ENCODE results near the gene OPN1MW3. TPM values are rescaled to one million over a fixed set of nuclear protein-coding genes. Genes with fewer than 3 reads are reported as not detected.
"Not testable (repeated sequence)": the region's sequence is repeated elsewhere in the genome, so short reads cannot be mapped to it uniquely, and the experiment has no call there.

OPN1MW3 gene
- total RNA-seq (2014; rRNA removed; shearing (Covaris generic)) (not detected in 2 replicates), total RNA-seq (2022) (not detected in 2 replicates), Bru-seq, nascent RNA (not detected), BruChase-seq, experiment 1, labeled RNA remaining after a 6-hour chase (not detected), BruChase-seq, experiment 2, labeled RNA remaining after a 2-hour chase (not detected)
- long read RNA-seq = 0 reads

GRCh38 chrX:154257282-154257681 lies at the start of gene OPN1MW3:
Gene OPN1MW3, plus strand, starts transcription at chrX:154257582. Its CDS starts 38 bp downstream, at chrX:154257620.
- H3K9me2 ChIP-seq (ENCODE audit: insufficient read depth, low read length); intact Hi-C loops (cut with micrococcal nuclease; ENCODE audit: unreplicated experiment); H4K20me1 ChIP-seq (ENCODE audit: insufficient read depth, low read length); POLR2A ChIA-PET; H3K9me3 ChIP-seq (ENCODE audit: low read length); H2AFZ ChIP-seq (ENCODE audit: low read length); DNase-seq (ENCODE audit: low spot score); CTCF ChIA-PET (ENCODE audit: unreplicated experiment); H3K4me2 ChIP-seq (ENCODE audit: low read length); H3K4me1 ChIP-seq (ENCODE audit: insufficient read depth, low read length, poor library complexity, severe bottlenecking); H3K79me2 ChIP-seq (ENCODE audit: insufficient read depth, low read depth, low read length); H3K4me3 ChIP-seq (ENCODE audit: low read depth, low read length, poor library complexity, severe bottlenecking); H3K36me3 ChIP-seq (ENCODE audit: insufficient read depth, low read length); H3K27ac ChIP-seq (ENCODE audit: low read depth, low read length, poor library complexity, severe bottlenecking); BruUV-seq (replicated peaks): not testable (repeated sequence)

GRCh38 chrX:154209670-154210418 lies 47.5 kb upstream of the OPN1MW3 start:
- H3K9me2 ChIP-seq (ENCODE audit: insufficient read depth, low read length); CTCF ChIA-PET (ENCODE audit: unreplicated experiment); H3K9me3 ChIP-seq (ENCODE audit: low read length); H3K36me3 ChIP-seq (ENCODE audit: insufficient read depth, low read length); POLR2A ChIA-PET; H2AFZ ChIP-seq (ENCODE audit: low read length); H3K27ac ChIP-seq (ENCODE audit: low read depth, low read length, poor library complexity, severe bottlenecking); DNase-seq (ENCODE audit: low spot score); H3K4me3 ChIP-seq (ENCODE audit: low read depth, low read length, poor library complexity, severe bottlenecking); H4K20me1 ChIP-seq (ENCODE audit: insufficient read depth, low read length); intact Hi-C loops (cut with micrococcal nuclease; ENCODE audit: unreplicated experiment); H3K4me1 ChIP-seq (ENCODE audit: insufficient read depth, low read length, poor library complexity, severe bottlenecking); BruUV-seq (replicated peaks); H3K4me2 ChIP-seq (ENCODE audit: low read length); H3K79me2 ChIP-seq (ENCODE audit: insufficient read depth, low read depth, low read length): not testable (repeated sequence)

GRCh38 chrX:154211057-154211456 lies 46.3 kb upstream of the OPN1MW3 start:
- H3K27ac ChIP-seq (ENCODE audit: low read depth, low read length, poor library complexity, severe bottlenecking); H3K79me2 ChIP-seq (ENCODE audit: insufficient read depth, low read depth, low read length); H3K36me3 ChIP-seq (ENCODE audit: insufficient read depth, low read length); POLR2A ChIA-PET; H3K9me2 ChIP-seq (ENCODE audit: insufficient read depth, low read length); BruUV-seq (replicated peaks); intact Hi-C loops (cut with micrococcal nuclease; ENCODE audit: unreplicated experiment); DNase-seq (ENCODE audit: low spot score); CTCF ChIA-PET (ENCODE audit: unreplicated experiment); H2AFZ ChIP-seq (ENCODE audit: low read length); H3K4me3 ChIP-seq (ENCODE audit: low read depth, low read length, poor library complexity, severe bottlenecking); H3K4me2 ChIP-seq (ENCODE audit: low read length); H4K20me1 ChIP-seq (ENCODE audit: insufficient read depth, low read length); H3K4me1 ChIP-seq (ENCODE audit: insufficient read depth, low read length, poor library complexity, severe bottlenecking); H3K9me3 ChIP-seq (ENCODE audit: low read length): not testable (repeated sequence)

GRCh38 chrX:154211499-154211898 lies 45.9 kb upstream of the OPN1MW3 start:
- H3K79me2 ChIP-seq (ENCODE audit: insufficient read depth, low read depth, low read length); BruUV-seq (replicated peaks); CTCF ChIA-PET (ENCODE audit: unreplicated experiment): not testable (repeated sequence)

GRCh38 chrX:154219456-154219855 lies 37.9 kb upstream of the OPN1MW3 start, which contains the start of gene OPN1MW2:
Gene OPN1MW2, plus strand, starts transcription at chrX:154219756. Its CDS starts 60 bp downstream, at chrX:154219816.
- CTCF ChIA-PET (ENCODE audit: unreplicated experiment); BruUV-seq (replicated peaks); H3K27ac ChIP-seq (ENCODE audit: low read depth, low read length, poor library complexity, severe bottlenecking); DNase-seq (ENCODE audit: low spot score); H2AFZ ChIP-seq (ENCODE audit: low read length); H3K9me2 ChIP-seq (ENCODE audit: insufficient read depth, low read length); H3K4me1 ChIP-seq (ENCODE audit: insufficient read depth, low read length, poor library complexity, severe bottlenecking); POLR2A ChIA-PET; H3K4me2 ChIP-seq (ENCODE audit: low read length); H4K20me1 ChIP-seq (ENCODE audit: insufficient read depth, low read length); H3K9me3 ChIP-seq (ENCODE audit: low read length); H3K79me2 ChIP-seq (ENCODE audit: insufficient read depth, low read depth, low read length); H3K4me3 ChIP-seq (ENCODE audit: low read depth, low read length, poor library complexity, severe bottlenecking); H3K36me3 ChIP-seq (ENCODE audit: insufficient read depth, low read length); intact Hi-C loops (cut with micrococcal nuclease; ENCODE audit: unreplicated experiment): not testable (repeated sequence)

More at GRCh38 chrX:154211499-154211898, 45.9 kb upstream of the OPN1MW3 start:
- POLR2A ChIA-PET; H3K4me3 ChIP-seq (ENCODE audit: low read depth, low read length, poor library complexity, severe bottlenecking); H3K36me3 ChIP-seq (ENCODE audit: insufficient read depth, low read length); H3K4me1 ChIP-seq (ENCODE audit: insufficient read depth, low read length, poor library complexity, severe bottlenecking); H4K20me1 ChIP-seq (ENCODE audit: insufficient read depth, low read length); H3K27ac ChIP-seq (ENCODE audit: low read depth, low read length, poor library complexity, severe bottlenecking); H3K9me3 ChIP-seq (ENCODE audit: low read length); intact Hi-C loops (cut with micrococcal nuclease; ENCODE audit: unreplicated experiment); H2AFZ ChIP-seq (ENCODE audit: low read length); H3K4me2 ChIP-seq (ENCODE audit: low read length); DNase-seq (ENCODE audit: low spot score); H3K9me2 ChIP-seq (ENCODE audit: insufficient read depth, low read length): not testable (repeated sequence)

- CTCF ChIA-PET (ENCODE audit: unreplicated experiment); H3K79me2 ChIP-seq (ENCODE audit: insufficient read depth, low read depth, low read length); H3K27ac ChIP-seq (ENCODE audit: low read depth, low read length, poor library complexity, severe bottlenecking); H3K36me3 ChIP-seq (ENCODE audit: insufficient read depth, low read length); DNase-seq (ENCODE audit: low spot score); BruUV-seq (replicated peaks); H3K4me3 ChIP-seq (ENCODE audit: low read depth, low read length, poor library complexity, severe bottlenecking); H3K9me2 ChIP-seq (ENCODE audit: insufficient read depth, low read length); intact Hi-C loops (cut with micrococcal nuclease; ENCODE audit: unreplicated experiment); H3K4me1 ChIP-seq (ENCODE audit: insufficient read depth, low read length, poor library complexity, severe bottlenecking); H4K20me1 ChIP-seq (ENCODE audit: insufficient read depth, low read length); H2AFZ ChIP-seq (ENCODE audit: low read length); POLR2A ChIA-PET; H3K9me3 ChIP-seq (ENCODE audit: low read length); H3K4me2 ChIP-seq (ENCODE audit: low read length): not testable (repeated sequence)
Measured at GRCh38 chrX:154225292-154225691, 32.1 kb upstream of the OPN1MW3 start.
